HG03159 (cell line): ENCODE data around the gene SPNS3.

Source experiments
- ATAC-seq: cut with Tn5 transposase; IDR thresholded peaks from one replicate; pipeline ENCODE4 v1.9.1; 2021; ENCODE audit warnings: mild to moderate bottlenecking, moderate library complexity; ENCODE audit not compliant: unreplicated experiment

The SPNS3 gene

DNA sequence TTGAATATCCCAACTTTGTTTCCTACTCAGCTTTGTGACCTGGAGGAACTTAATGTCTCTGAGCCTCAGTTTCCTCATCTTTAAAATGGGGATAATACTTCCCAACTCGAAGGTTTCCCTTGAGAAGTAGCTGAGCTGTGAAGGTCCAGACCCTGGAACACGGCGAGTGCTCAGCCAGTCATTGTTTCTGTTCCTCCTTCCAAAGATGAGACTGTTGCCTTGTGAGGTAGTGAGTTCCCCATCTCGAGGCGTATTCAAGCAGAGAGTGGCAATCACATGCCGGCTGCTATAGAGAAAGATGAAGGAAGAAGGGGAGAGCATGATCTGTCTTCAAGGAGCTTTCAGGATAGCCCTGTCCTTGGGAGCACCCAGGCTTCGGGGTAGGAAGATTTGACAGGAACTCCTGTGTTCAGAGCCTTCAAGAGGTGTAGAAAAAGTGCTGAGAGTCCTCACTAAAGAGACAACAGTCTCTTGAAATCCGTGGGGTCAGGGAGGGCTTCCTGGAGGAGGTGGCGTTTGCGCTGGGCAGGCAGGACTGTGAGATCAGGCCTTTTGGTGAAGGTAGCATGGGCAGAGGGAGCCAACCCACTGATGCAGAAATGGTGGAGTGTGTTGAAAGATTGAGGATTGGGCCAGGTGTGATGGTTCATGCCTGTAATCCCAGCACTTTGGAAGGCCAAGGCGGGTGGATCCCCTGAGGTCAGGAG is 92.1 kb downstream of the SPNS3 start:
- ATAC-seq, result no peak

DNA sequence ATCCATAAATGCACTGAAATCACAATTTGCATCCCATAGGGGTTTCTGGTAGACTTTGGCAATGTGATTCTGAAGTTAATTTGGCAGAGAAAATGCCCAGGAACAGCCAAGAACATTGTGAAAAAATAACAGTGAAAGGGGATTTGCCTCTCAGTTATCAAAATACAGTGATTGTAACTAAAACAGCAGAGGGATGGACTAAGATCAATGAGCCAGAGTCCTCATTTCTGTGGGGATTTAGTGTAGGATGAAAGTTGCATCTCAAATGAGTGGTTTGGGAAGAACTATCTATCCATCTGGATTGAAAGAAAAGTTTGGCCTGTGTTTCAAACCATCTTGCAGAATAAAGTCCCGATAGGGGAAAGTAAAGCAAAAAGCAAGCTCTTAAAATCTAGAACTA is 93.4 kb downstream of the SPNS3 start:
- no peak for ATAC-seq

DNA sequence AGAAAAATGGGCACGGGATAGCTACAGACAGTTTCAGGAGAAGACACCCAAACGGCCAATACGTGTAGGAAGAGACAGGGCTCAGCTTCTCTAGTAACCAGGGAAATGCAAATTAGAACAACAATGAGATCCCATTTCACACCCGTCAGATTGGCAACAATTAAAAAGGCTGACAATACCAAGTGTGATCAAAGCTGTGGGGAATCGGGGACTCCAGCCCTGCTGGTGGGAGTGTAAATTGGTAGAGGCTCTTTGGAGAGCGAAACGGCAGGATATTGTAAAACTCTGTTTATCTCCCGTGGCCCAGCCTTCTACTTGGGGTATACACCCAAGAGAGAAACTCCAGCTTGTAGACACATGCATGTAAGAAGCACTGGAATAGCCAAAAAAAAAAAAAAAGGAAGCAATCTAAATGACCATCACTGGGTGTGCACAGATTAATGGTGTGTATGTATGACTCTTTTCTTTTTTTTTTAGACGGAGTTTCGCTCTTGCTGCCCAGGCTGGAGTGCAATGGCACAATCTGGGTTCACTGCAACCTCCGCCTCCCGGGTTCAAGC is 93.9 kb downstream of the SPNS3 start:
- no peak for ATAC-seq

DNA sequence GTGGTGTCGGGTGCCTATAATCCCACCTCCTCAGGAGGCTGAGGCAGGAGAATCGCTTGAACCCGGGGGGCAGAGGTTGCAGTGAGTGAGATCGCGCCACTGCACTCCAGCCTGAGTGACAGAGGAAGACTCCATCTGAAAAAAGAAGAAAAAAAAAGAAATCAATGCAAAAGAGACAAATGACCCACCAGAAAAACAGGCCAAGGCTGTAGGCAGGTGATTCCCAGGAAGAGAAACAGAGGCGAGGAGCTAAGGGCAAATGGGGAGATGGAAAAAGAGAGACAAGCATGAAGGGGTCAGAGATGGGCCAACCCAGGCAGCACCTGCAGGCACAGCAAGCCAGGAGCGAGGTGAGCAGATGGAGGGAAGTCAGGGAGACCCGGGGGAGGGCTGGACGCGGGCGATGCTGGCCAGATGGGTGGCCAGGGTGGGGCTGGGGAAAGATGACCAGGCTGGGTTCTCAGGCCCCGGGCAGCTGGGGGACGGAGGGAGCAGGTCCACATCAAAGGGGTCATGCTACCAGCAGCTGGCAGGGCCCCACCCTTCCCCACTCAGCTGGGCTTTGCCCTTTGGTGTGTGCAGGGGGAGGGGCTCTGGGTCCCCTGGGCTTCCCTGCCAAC is 95.9 kb downstream of the SPNS3 start:
- no peak for ATAC-seq

DNA sequence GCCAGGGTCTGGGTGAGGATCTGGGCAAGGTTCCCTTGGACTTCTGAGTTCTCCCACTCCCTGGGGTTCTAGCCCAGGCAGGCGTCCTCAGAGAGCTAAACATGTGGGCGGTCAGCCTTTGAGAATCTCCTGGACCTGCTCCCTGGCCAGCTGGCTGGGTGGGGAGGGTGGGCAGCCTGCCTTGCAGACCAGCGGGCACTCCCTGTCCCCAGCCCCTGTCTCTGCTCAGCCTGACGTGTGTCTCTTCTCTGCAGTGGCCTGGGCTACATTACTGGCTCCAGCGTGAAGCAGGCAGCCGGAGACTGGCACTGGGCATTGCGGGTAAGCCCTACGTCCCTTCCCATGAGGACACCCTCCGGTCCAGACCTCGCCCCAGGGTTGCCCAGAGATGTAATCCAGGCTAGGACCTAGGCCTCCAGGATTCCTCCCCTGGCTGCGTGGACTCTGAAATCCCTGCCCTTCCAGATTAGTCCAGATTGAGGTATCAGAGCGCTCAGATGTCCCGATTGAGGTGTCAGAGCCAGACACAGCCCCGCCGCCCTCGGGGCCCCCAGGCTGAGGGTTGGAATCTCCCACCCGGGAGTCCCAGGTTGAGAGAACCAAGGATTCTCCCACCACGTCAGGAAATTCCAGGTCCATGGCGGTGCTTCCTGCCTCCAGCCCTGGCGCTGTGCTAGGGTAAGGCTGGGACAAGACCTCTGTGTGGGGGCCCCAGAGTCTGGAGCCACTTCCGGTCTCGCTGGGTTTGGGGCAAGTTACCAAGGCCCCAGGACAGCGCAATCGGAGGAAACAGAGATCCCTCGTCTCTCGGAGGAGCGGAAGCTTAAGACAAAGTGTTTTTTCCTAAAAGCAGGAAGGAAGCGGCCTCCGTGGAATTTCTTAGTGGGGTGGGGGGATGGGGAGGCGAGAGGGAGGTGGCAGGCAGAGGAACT is 97.3 kb downstream of the SPNS3 start:
- no peak for ATAC-seq

DNA sequence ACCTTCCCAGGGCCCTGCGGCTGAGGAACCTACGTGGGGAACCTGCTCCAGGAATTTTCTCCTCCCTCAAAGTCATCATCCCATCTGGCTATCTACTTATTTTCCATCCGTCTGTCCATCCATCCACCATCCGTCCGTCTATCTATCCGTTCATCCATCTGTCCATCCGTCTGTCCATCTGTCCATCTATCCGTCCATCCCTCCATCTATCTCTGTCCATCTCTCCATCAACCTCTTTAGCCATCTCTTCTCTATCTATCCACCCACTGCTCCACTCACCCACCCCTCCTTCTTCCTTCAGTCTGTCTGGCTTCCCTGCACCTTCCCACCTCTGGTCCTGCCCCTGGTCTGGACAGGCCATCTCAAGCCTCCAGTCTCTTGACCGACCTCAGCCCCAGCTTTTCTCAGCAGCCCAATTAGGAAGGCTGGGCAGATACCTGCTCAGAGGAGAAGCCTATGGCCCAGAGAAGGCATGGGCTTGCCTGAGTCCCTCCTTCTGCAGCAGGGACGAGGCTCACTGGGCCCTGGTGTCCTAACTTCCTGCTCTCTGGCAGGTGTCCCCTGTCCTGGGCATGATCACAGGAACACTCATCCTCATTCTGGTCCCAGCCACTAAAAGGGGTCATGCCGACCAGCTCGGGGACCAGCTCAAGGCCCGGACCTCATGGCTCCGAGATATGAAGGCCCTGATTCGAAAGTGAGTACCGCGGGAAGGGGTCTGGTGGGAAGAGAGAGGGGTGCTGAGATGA is 98.4 kb downstream of the SPNS3 start:
- ATAC-seq, result no peak

DNA sequence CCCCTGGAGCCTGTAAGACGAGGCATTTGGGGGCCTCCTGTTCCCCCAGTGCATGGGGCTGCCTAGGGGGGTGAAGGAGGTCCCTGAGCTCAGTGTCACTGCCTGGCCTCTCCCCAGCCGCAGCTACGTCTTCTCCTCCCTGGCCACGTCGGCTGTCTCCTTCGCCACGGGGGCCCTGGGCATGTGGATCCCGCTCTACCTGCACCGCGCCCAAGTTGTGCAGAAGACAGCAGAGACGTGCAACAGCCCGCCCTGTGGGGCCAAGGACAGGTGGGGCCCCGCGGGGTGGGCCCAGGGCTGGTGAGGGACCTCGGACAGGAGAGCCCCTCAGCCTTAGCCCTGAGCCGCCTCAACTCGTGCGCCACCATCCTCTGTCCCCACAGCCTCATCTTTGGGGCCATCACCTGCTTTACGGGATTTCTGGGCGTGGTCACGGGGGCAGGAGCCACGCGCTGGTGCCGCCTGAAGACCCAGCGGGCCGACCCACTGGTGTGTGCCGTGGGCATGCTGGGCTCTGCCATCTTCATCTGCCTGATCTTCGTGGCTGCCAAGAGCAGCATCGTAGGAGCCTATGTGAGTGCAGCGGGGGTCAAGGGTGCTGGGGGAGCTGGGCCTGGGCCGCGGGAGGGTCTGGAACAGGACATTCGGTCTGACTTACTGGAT is 99.3 kb downstream of the SPNS3 start:
- ATAC-seq, result no peak

DNA sequence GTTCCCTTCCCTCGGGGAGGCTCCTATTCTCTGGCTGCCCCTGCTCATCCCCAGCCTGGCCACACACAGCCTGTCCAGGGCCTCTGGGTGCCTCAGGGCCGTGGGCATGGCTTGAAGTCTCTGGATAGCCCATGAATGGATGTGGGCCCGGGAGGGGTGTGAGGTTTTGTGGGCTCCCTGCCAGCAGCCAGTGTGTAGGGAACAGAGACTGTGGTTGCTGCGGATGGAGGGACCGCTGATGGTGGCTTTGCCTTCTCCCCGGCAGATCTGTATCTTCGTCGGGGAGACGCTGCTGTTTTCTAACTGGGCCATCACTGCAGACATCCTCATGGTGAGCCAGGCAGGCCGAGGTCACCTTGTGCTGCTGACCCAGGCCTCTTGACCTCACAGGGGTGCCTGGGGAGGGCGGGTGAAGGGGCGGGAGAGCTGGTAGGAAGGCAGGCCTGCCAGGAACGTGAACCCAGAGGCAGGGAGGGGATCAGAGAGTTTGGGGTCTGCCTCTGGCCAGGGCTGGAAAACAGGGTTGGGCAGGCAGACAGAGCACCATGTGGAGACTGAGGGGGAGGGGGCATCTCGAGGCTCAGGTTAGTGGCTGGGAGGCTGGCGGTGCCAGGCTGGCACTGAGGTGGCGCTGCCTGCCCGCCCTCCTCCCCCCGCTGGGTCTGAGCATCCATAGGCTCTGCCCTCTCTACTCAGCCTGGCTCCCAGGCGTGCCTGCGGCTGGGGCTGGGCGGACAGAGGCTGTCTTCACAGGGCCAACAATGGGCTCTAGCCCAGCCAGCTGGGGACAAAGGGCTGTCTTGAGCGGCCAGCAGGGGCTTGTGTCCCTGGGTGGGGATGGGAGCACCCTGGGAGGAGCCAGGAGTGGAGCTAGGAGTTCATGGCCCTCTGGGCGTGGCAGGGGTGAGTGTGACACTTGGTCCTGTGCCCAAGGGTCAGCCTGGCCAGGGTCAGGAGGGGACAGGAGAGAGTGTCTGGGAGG is 100.1 kb downstream of the SPNS3 start:
- no peak for ATAC-seq

DNA sequence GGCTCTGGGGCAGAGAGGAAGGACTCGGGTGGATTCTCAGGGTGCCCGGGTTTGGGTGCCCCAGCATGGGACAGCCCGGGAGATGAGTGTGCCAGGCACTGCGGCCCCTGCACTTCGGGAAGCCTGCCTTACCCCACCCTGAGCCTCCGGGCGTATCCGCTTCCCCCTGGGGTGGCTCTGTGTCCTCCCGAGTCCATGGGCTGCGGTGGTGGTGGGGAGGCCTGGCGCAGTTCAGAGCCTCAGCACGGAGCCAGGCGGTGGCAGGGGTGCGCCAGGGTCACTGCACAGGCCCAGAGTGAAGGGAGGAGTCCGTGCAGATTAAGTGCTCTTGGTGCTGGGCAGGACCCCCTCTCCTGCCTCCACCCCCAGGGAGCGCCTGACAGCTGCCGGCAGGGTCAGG is 100.8 kb downstream of the SPNS3 start:
- no peak for ATAC-seq

DNA sequence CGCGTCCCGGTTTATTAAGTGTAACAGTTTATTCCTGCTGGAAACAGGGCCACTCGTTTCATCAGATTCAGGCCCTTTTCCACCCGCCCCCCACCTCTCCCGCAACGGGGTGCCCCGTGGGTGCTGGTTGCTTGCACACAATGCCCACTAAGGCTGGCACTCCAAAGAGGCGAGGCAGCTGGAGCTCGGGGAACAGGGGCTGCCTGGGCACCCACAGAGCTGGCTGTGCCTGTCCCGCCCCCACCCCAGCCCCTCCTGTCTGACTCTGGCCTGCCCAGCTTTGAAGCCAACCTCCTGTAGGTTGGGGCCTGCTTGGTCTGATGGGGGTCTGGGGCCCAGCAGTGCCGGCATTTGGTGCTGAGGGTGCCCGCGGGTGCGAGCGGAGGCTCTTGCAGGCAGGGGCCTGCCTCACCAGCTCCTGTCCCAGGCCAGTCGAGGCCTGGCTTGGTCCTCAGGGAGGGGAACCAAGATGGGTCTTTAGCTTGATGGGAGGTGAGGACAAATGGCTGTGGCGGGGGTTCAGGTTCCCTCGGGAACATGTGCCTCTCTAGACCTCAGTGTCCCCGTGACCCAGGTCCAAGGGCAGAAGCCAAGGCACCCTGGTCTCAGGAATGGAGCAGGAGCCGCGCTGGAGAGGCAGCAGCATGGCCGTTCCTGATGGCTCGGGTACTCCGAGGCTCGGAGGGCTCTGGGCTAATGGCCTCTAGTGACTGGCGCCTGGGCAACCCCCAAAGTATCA is 101.4 kb downstream of the SPNS3 start:
- ATAC-seq, result no peak

DNA sequence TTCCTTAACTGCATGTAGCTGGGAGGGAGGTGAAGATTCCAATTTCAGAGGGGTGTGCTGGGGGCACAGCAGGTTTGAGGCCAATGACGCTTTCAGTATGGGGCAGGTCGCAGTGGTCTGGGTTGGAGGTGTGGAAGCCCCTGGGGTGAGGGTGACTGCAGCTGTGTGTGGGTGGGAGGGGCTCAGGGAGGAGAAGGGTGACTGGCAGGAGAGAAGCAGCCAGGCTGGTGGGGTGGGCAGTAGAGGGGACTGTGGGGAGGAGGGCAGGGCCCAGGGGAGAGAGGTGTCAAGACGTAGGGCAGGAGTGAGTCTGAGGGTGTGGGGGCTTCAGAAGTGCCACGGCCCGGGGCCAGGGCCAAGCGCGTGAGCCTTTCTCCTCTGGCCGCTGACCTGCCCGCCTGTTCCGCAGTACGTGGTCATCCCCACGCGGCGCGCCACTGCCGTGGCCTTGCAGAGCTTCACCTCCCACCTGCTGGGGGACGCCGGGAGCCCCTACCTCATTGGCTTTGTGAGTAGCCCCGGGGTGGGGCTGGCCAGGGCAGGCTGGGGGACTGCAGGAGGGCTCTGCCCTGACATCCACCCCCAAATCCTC is 102.0 kb downstream of the SPNS3 start:
- ATAC-seq, result no peak

DNA sequence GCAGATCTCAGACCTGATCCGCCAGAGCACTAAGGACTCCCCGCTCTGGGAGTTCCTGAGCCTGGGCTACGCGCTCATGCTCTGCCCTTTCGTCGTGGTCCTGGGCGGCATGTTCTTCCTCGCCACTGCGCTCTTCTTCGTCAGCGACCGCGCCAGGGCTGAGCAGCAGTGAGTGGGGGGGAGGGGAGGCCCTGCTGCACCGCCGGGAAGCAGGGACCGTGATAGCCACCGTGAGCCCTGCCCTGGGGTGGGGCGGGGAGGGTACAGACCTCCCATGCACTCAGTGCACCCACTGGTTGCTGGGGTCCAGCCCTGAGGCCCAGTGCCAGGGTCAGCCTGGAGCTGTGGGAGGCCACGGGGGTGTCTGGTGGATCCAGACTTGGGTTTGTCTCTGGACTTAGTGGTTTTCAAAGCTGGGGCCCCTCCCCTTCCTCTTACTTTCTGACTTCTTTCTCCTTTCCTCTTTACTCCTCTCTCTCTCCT is 102.6 kb downstream of the SPNS3 start:
- ATAC-seq, result no peak

DNA sequence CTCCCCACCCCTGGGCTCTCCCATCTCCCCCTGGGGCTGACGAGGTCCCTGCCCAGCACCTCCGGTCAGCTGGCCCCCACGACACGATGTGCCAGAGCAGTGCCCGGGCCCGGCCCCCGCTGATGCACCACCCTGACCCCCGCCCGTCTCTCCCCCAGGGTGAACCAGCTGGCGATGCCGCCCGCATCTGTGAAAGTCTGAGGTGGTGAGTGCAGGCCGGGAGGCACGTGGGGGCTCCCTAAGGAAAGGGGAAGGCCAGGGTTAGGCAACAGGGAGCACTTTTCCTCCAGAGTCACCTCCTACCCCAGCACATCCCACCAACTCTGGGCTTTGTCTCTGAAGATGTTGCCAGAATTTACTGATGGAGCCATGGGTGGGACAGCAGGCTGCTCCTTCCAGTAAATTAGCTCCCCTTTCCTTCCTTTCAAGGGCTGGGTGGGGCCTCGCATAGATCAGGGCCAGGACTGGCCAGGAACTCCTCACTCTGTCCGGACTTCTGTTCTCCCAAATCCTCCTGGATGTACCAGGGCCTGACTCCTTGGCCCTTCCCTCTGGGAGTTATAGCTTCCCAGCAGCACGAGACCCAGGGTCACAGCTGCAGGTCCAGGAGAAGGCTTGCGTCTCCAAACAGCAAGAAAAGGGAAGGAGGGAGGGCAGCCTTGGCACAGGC is 103.1 kb downstream of the SPNS3 start:
- no peak for ATAC-seq
